Neural cell (in vitro differentiated cells): ENCODE results near the gene GDF7.

ENCODE experiments used
- EZH2 ChIP-seq: fragments of 200-600, 300-800 bp; shearing (Covaris generic), sonication (generic); IDR thresholded peaks from 2 replicates; pipeline ENCODE4 v1.6.1; 2014; ENCODE audit warnings: antibody characterized with exemption, low read length, borderline replicate concordance, mild to moderate bottlenecking; ENCODE audit not compliant: insufficient read depth, poor library complexity, severe bottlenecking
- POLR2AphosphoS5 ChIP-seq: IDR thresholded peaks from 2 replicates; pipeline ENCODE4 v1.6.1; 2012
- SMC3 ChIP-seq: fragments of 450-650 bp; conservative IDR thresholded peaks from 2 replicates; pipeline ENCODE4 v1.6.1; 2014; ENCODE audit warnings: antibody characterized with exemption, mild to moderate bottlenecking, moderate library complexity; ENCODE audit not compliant: poor library complexity
- TAF1 ChIP-seq: IDR thresholded peaks from 2 replicates; pipeline ENCODE4 v1.6.1; 2012; ENCODE audit warnings: low read depth
- TF ChIP-seq, protein P1 (sequence below): fragments of 450-650 bp; IDR thresholded peaks from 2 replicates; pipeline ENCODE4 v1.5.1; 2014; ENCODE audit warnings: antibody characterized with exemption, mild to moderate bottlenecking, moderate library complexity; ENCODE audit not compliant: poor library complexity, severe bottlenecking

- TF ChIP-seq TAF1 (no peak), SMC3 (no peak), POLR2AphosphoS5 (no peak), EZH2 (no peak)
- TF ChIP-seq, protein P1, sequence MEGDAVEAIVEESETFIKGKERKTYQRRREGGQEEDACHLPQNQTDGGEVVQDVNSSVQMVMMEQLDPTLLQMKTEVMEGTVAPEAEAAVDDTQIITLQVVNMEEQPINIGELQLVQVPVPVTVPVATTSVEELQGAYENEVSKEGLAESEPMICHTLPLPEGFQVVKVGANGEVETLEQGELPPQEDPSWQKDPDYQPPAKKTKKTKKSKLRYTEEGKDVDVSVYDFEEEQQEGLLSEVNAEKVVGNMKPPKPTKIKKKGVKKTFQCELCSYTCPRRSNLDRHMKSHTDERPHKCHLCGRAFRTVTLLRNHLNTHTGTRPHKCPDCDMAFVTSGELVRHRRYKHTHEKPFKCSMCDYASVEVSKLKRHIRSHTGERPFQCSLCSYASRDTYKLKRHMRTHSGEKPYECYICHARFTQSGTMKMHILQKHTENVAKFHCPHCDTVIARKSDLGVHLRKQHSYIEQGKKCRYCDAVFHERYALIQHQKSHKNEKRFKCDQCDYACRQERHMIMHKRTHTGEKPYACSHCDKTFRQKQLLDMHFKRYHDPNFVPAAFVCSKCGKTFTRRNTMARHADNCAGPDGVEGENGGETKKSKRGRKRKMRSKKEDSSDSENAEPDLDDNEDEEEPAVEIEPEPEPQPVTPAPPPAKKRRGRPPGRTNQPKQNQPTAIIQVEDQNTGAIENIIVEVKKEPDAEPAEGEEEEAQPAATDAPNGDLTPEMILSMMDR: no peak
Measured at GRCh38 chr2:20641123-20641985, 25.6 kb upstream of the GDF7 start.
